Thoracic aorta (tissue), 2 donors: Measurements from ENCODE around the gene CMKLR1. TPM values are rescaled to one million over a fixed set of nuclear protein-coding genes. Genes with fewer than 3 reads are reported as not detected.

ENCODE experiments used
- ATAC-seq: fragments of 150-250 bp; one replicate; pipeline ENCODE4 v1.8.0; 2017; ENCODE audit warnings: low read depth; ENCODE audit not compliant: insufficient number of reproducible peaks, low FRiP score
- DNase-seq: peaks from one replicate; pipeline ENCODE4 v3.0.0-alpha.2; 2020; ENCODE audit warnings: low spot score
- H3K27ac ChIP-seq, 2 donors: fragments of 200-600 bp; sonication (generic); 1 replicate in 1 of 2; 2 replicates in 1 of 2; pipeline ENCODE4 v1.5.1; 2016; ENCODE audit warnings: mild to moderate bottlenecking in 2 of 2, moderate library complexity in 2 of 2
- H3K27me3 ChIP-seq: fragments of 200-600 bp; sonication (generic); replicated peaks from 2 replicates; pipeline ENCODE4 v1.6.0; 2016; ENCODE audit warnings: mild to moderate bottlenecking; ENCODE audit not compliant: insufficient read depth
- H3K36me3 ChIP-seq: fragments of 200-600 bp; sonication (generic); one replicate; pipeline ENCODE4 v1.5.1; 2016
- H3K4me1 ChIP-seq, 2 donors: fragments of 200-600 bp; sonication (generic); 1 replicate in 1 of 2; 2 replicates in 1 of 2; pipeline versions ENCODE4 v1.5.1 to v1.6.0; 2016; ENCODE audit warnings: low read depth in 2 of 2, mild to moderate bottlenecking in 1 of 2; ENCODE audit not compliant: control insufficient read depth in 1 of 2
- H3K4me3 ChIP-seq: fragments of 200-600 bp; sonication (generic); 2 replicates; pipeline ENCODE4 v1.5.1; 2016; ENCODE audit warnings: mild to moderate bottlenecking
- H3K9me3 ChIP-seq: fragments of 200-600 bp; sonication (generic); 2 replicates; pipeline ENCODE4 v1.5.1; 2016
- total RNA-seq, 2 donors: library from RNA; depleted of rRNA; stranded (reverse); fragments of >200 nt; gene quantifications; one replicate each; pipeline versions ENCODE4 v1.1.0 to v1.2.3, GENCODE V29; 2016
- TF ChIP-seq, protein P1 (sequence below): fragments of 200-600 bp; sonication (generic); IDR thresholded peaks from one replicate; pipeline ENCODE4 v1.5.1; 2019; ENCODE audit warnings: antibody characterized with exemption

Gene CMKLR1
- total RNA-seq, 2 donors from 2014 or later, result 56.6 to 73.8 TPM

DNA sequence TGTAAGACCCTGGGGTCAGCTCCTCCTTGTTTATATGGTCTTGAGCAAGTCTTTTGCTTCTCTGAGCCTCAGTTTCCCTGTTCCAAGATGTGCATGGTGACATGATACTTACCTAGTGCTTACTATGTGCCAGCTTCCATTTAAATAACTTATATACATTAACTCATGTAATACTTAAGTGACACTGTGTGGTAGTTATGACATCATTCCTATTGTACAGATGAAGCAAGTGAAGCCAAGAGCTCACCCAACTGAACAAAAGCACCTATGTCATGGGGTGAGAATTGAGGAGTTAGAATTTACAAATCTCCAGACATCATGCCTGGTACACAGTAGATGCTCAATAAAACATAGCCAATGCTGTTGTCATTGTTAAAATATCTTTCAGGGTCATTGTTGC is 41.3 kb upstream of the CMKLR1 start:
- ATAC-seq, result no peak

DNA sequence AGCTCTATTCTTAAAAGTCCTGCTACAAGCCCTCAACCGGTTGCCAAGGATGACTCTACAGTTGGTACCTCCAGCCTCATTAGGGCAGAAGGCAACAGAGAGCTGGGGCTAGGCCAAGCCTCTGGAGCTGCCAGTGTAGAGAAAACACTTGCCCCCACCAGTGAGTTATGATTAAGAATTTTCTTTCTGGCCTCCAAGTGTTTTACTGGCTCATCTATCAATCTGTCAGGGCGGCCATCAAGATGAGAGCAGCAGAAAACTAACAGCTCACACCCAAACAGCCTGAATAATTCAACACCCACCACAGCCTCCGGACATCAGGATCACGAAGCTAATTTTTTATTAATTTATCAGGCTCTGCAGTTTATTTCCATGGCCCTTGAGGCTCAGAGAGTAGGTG is 40.7 kb upstream of the CMKLR1 start:
- no peaks in the 10 kb centered on the region for H3K27me3 ChIP-seq
- DNase-seq, result no peak

More for the DNA sequence above, 41.3 kb upstream of the CMKLR1 start:
- no peaks in the 10 kb centered on the region for H3K9me3 ChIP-seq
- H3K27me3 ChIP-seq, result no peaks in the 10 kb centered on the region
- H3K4me1 ChIP-seq, result no peaks in the 10 kb centered on the region
- TF ChIP-seq, protein P1, sequence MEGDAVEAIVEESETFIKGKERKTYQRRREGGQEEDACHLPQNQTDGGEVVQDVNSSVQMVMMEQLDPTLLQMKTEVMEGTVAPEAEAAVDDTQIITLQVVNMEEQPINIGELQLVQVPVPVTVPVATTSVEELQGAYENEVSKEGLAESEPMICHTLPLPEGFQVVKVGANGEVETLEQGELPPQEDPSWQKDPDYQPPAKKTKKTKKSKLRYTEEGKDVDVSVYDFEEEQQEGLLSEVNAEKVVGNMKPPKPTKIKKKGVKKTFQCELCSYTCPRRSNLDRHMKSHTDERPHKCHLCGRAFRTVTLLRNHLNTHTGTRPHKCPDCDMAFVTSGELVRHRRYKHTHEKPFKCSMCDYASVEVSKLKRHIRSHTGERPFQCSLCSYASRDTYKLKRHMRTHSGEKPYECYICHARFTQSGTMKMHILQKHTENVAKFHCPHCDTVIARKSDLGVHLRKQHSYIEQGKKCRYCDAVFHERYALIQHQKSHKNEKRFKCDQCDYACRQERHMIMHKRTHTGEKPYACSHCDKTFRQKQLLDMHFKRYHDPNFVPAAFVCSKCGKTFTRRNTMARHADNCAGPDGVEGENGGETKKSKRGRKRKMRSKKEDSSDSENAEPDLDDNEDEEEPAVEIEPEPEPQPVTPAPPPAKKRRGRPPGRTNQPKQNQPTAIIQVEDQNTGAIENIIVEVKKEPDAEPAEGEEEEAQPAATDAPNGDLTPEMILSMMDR, result no peak
- no peaks in the 10 kb centered on the region for H3K36me3 ChIP-seq
- no peak overlapping the region for H3K27ac ChIP-seq
- DNase-seq, result no peak
- no peak overlapping the region for H3K4me3 ChIP-seq

DNA sequence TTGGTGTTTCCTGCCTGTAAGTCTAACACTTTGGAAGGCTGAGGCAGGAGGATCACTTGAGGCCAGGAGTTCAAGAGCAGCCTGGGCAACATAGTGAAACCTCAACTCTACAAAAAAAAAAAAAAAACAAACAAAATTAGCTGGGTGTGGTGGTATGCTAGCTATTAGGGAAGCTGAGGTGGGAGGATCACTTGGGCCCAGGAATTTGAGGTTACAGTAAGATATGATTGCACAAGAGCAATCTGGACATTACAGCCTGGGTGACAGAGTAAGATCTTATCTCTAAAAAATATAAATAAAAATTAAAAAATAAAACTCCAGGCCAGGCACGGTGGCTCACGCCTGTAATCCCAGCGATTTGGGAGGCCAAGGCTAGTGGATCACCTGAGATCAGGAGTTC is 39.8 kb upstream of the CMKLR1 start:
- Histone ChIP-seq H3K4me1 (no peaks in the 10 kb centered on the region), H3K36me3 (no peaks in the 10 kb centered on the region), H3K27ac (no peak overlapping the region), H3K9me3 (peaks cover under 1% of the 10 kb centered on the region), H3K27me3 (no peaks in the 10 kb centered on the region), H3K4me3 (no peak overlapping the region)
- no peak for ATAC-seq
- TF ChIP-seq, protein P1, result no peak
- DNase-seq, result no peak

More for the DNA sequence above, 40.7 kb upstream of the CMKLR1 start:
- Histone ChIP-seq H3K36me3 (no peaks in the 10 kb centered on the region), H3K4me1 (no peaks in the 10 kb centered on the region), H3K27ac (no peak overlapping the region), H3K9me3 (no peaks in the 10 kb centered on the region), H3K4me3 (no peak overlapping the region)
- TF ChIP-seq, protein P1, result no peak
- no peak for ATAC-seq

DNA sequence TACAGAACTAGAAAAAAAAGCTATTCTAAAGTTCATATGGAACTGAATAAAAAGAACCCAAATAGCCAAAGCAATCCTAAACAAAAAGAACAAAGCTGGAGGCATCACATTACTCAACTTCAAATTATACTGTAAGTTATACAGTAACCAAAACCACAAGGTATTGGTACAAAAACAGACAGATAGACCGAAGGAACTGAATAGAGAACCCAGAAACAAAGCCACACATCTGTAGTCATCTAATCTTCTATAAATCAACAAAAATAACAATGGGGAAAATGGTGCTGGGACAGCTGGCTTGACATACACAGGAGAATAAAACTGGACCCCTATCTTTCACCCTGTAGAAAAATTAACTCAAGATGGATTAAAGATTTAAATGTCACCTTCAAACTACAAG is 38.1 kb upstream of the CMKLR1 start:
- Histone ChIP-seq H3K9me3 (peaks cover 4% of the 10 kb centered on the region), H3K4me1 (peaks cover 0 to 2% of the 10 kb centered on the region in 2 donors), H3K27ac (no peak overlapping the region), H3K27me3 (no peaks in the 10 kb centered on the region), H3K36me3 (no peaks in the 10 kb centered on the region), H3K4me3 (no peak overlapping the region)
- DNase-seq (no peak), ATAC-seq (no peak)
- TF ChIP-seq, protein P1, result no peak

DNA sequence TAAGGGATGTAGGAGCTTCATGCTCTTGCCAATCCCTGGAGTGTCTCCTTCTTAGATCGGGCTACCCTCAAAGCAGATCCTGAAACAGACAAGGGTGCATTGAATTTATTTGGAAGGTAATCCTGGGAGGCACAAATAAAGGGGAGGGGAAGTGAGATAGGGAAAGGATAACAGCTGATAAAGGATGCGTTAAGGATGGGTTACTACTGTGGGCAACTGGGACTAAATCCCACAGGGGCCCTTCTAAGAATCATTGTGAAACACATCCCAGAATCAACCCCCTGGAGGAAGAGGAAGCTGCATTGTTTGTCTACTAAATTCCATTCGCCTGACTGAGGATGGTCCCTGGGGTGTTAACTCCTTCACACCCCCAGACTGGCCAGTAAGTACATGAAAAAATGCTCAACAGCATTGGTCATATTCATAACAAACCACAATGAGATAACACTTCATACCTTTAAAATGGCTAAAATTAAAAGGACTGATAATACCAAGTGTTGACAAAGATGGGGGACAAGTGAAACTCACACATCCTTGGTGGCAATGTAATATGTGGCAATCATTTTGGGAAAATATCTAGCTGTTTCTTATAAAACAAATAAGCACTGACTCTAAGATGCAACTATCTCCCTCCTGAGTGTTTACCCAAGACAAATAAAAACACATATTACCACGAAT is 37.0 kb upstream of the CMKLR1 start:
- Histone ChIP-seq H3K27me3 (no peaks in the 10 kb centered on the region), H3K27ac (no peak overlapping the region), H3K4me3 (no peak overlapping the region), H3K36me3 (no peaks in the 10 kb centered on the region), H3K4me1 (peaks cover 4 to 12% of the 10 kb centered on the region in 2 donors), H3K9me3 (peaks cover 4% of the 10 kb centered on the region)
- no peak for DNase-seq
- TF ChIP-seq, protein P1, result no peak
- ATAC-seq, result no peak
